B cell (primary cell): ENCODE measurements around the gene ELANE. TPM values are rescaled to one million over a fixed set of nuclear protein-coding genes. Genes with fewer than 3 reads are reported as not detected.

Experiments used
- ATAC-seq: fragments of 200-7000 bp; cut with Tn5 transposase; one replicate; pipeline ENCODE4 v1.10.0; 2021; ENCODE audit warnings: low read depth, mild to moderate bottlenecking, moderate number of reproducible peaks, moderate library complexity
- CTCF ChIA-PET: fragments of 350-600 bp; sonication (Branson Sonifier 250); formaldehyde crosslinking; loops from one replicate; lab custom pipeline; 2021; ENCODE audit warnings: antibody characterized with exemption, inconsistent platforms; lab: Charles Lee
- POLR2A ChIA-PET: fragments of 350-600 bp; sonication (Branson Sonifier 250); formaldehyde crosslinking; loops from one replicate; lab custom pipeline; 2021; ENCODE audit warnings: antibody characterized with exemption; lab: Charles Lee
- DNase-seq: peaks from one replicate; pipeline ENCODE4 v3.0.0; 2013
- H2AFZ ChIP-seq: 2 replicates; pipeline ENCODE4 v1.6.1; 2012; ENCODE audit warnings: mild to moderate bottlenecking, low read depth, low read length; ENCODE audit not compliant: insufficient read depth, poor library complexity, severe bottlenecking
- H3K27ac ChIP-seq, 2 donors: 1 replicate in 1 of 2; 2 replicates in 1 of 2; pipeline ENCODE4 v1.5.1; 2012 to 2013; ENCODE audit warnings: low read length in 2 of 2, mild to moderate bottlenecking in 2 of 2, moderate library complexity in 1 of 2
- H3K27me3 ChIP-seq, 4 experiments: fragments of 200-600 bp in 1 of 4; sonication (generic) in 1 of 4; replicated peaks in 1 of 4; 1 replicate in 2 of 4; 2 replicates in 2 of 4; pipeline versions ENCODE4 v1.6.1 to v1.7.0; 2013 to 2016; ENCODE audit warnings: low read length in 3 of 4, mild to moderate bottlenecking in 2 of 4, mixed read lengths in 1 of 4, moderate library complexity in 1 of 4; ENCODE audit not compliant: insufficient read depth in 4 of 4, control insufficient read depth in 3 of 4; ENCODE audit errors: control extremely low read depth in 1 of 4
- H3K36me3 ChIP-seq, 2 experiments: replicated peaks in 1 of 2; 1 replicate in 1 of 2; 2 replicates in 1 of 2; pipeline versions ENCODE4 v1.6.1 to v1.7.1; 2013; ENCODE audit warnings: low read length in 1 of 2; ENCODE audit not compliant: insufficient read depth in 2 of 2, control insufficient read depth in 1 of 2; ENCODE audit errors: control extremely low read depth in 1 of 2, extremely low read depth in 1 of 2
- H3K4me1 ChIP-seq, 2 donors: fragments of 200-600 bp in 1 of 2; sonication (generic) in 1 of 2; 1 replicate in 1 of 2; 2 replicates in 1 of 2; pipeline versions ENCODE4 v1.5.1 to v1.6.1; 2013 to 2017; ENCODE audit warnings: low read length in 2 of 2; ENCODE audit not compliant: control insufficient read depth in 2 of 2, insufficient read depth in 2 of 2
- H3K4me2 ChIP-seq: replicated peaks from 2 replicates; pipeline ENCODE3; 2012; ENCODE audit warnings: mild to moderate bottlenecking, low read depth, low read length; ENCODE audit not compliant: poor library complexity, severe bottlenecking
- H3K4me3 ChIP-seq, 5 experiments: fragments of 200-600 bp in 1 of 5; sonication (generic) in 1 of 5; 1 replicate in 3 of 5; 2 replicates in 2 of 5; pipeline versions ENCODE4 v1.5.1 to v1.7.0; 2011 to 2016; ENCODE audit warnings: low read length in 4 of 5, mild to moderate bottlenecking in 4 of 5, low read depth in 2 of 5, control low read depth in 1 of 5, moderate library complexity in 1 of 5; ENCODE audit not compliant: insufficient read depth in 1 of 5; ENCODE audit errors: control extremely low read depth in 1 of 5, extremely low read depth in 1 of 5
- H3K79me2 ChIP-seq: fragments of 200-600 bp; sonication (generic); one replicate; pipeline ENCODE4 v1.6.0; 2016; ENCODE audit warnings: low read length; ENCODE audit not compliant: control insufficient read depth, insufficient read depth
- H3K9ac ChIP-seq: fragments of 200-600 bp; sonication (generic); 2 replicates; pipeline ENCODE4 v1.6.1; 2017; ENCODE audit warnings: mild to moderate bottlenecking, low read length, moderate library complexity
- H3K9me3 ChIP-seq, 3 donors: one replicate each; pipeline versions ENCODE4 v1.6.1 to v1.7.1; 2013; ENCODE audit warnings: low read length in 2 of 3; ENCODE audit not compliant: control insufficient read depth in 2 of 3, insufficient read depth in 1 of 3; ENCODE audit errors: control extremely low read depth in 1 of 3
- H4K20me1 ChIP-seq: 2 replicates; pipeline ENCODE4 v1.6.0; 2012; ENCODE audit warnings: mild to moderate bottlenecking, low read length; ENCODE audit not compliant: insufficient read depth, control insufficient read depth, poor library complexity, severe bottlenecking
- H3K27ac Mint-ChIP-seq: one replicate; pipeline ENCODE4 v1.8.0; 2021; ENCODE audit warnings: mixed read lengths
- H3K27me3 Mint-ChIP-seq: one replicate; pipeline ENCODE4 v1.8.0; 2021; ENCODE audit warnings: mixed read lengths
- H3K4me1 Mint-ChIP-seq: one replicate; pipeline ENCODE4 v1.8.0; 2021; ENCODE audit warnings: mixed read lengths
- H3K4me3 Mint-ChIP-seq: one replicate; pipeline ENCODE4 v1.8.0; 2021; ENCODE audit warnings: mixed read lengths
- H3K9me3 Mint-ChIP-seq: one replicate; pipeline ENCODE4 v1.8.0; 2022; ENCODE audit warnings: mixed read lengths; ENCODE audit not compliant: insufficient read depth
- CTCF ChIP-seq: fragments of 200-600 bp; IDR thresholded peaks from one replicate; pipeline ENCODE4 v1.8.0; 2022; ENCODE audit warnings: antibody characterized with exemption, mild to moderate bottlenecking
- EZH2 ChIP-seq: IDR thresholded peaks from 2 replicates; pipeline ENCODE4 v1.6.1; 2012; ENCODE audit warnings: borderline replicate concordance, low read depth, mild to moderate bottlenecking, moderate library complexity, low read length; ENCODE audit not compliant: insufficient read depth, poor library complexity, severe bottlenecking
- WGBS: methylation state at CpG from one replicate; pipeline ENCODE4 v1.1.5; 2013; ENCODE audit warnings: missing lambda C conversion rate; ENCODE audit not compliant: insufficient coverage; 5-methylcytosine and 5-hydroxymethylcytosine counted together
- intact Hi-C: fragments of 100-400 bp; cut with micrococcal nuclease; formaldehyde crosslinking; loops from one replicate; pipeline ENCODE4 v1.10.0; 2022
- polyA plus RNA-seq: library from polyadenylated mRNA; depleted of rRNA; stranded (reverse); fragments of >200 nt; gene quantifications from 2 replicates; pipeline ENCODE4 v1.2.3, GENCODE V29; 2012
- total RNA-seq, 2 donors: library from RNA; stranded (reverse); fragments of 120-200 nt in 1 of 2; gene quantifications; 1 replicate in 1 of 2; 2 replicates in 1 of 2; pipeline versions ENCODE4 v1.2.3 to v1.2.4, GENCODE V29; 2013 to 2022

Gene ELANE
- total and polyA plus RNA-seq, 2 donors (not counting 1 experiment from before 2014, with no cell fraction given): 0.18 TPM; not detected in 1

- Mint-ChIP-seq H3K9me3 (no peaks in the 10 kb centered on the region), H3K4me1 (peaks cover 9% of the 10 kb centered on the region), H3K27ac (no peak overlapping the region), H3K27me3 (no peaks in the 10 kb centered on the region), H3K4me3 (no peak overlapping the region)
- ChIA-PET POLR2A (interaction anchor here (1.5 kb wide), 1 partner anchor 33 kb away, joined by 4 read pairs; no protein-coding TSS in a partner anchor), CTCF (interaction anchor here (0.8 to 2.1 kb wide), 3 partner anchors 12 to 43 kb away, joined by 3 to 6 read pairs (median 3); no protein-coding TSS in a partner anchor)
- DNase-seq (peak; percentile 47), ATAC-seq (no peak)
- peaks cover 0 to 3% (median 0%) of the 10 kb centered on the region in 3 donors for H3K9me3 ChIP-seq
- peaks cover 0 to 17% of the 10 kb centered on the region in 2 experiments for H3K36me3 ChIP-seq
- no peaks in the 10 kb centered on the region for H3K27me3 ChIP-seq
- H3K4me3 ChIP-seq: no peak overlapping the region
- H2AFZ ChIP-seq: no peak overlapping the region
- H3K4me2 ChIP-seq: no peak overlapping the region
- H3K27ac ChIP-seq: no peak overlapping the region
- 95% methylated on average over 23 of the region's 28 CpGs for WGBS
- no peak overlapping the region for H3K9ac ChIP-seq
- peaks cover 9% of the 10 kb centered on the region for H3K79me2 ChIP-seq
- H3K4me1 ChIP-seq: peaks cover 8 to 17% of the 10 kb centered on the region in 2 donors
- TF ChIP-seq EZH2 (no peak), CTCF (no peak)
- H4K20me1 ChIP-seq: peaks cover 19% of the 10 kb centered on the region
- intact Hi-C loops: no loop called here
Observed at GRCh38 chr19:875265-875879, 23.3 kb downstream of the ELANE start.

GRCh38 chr19:876089-876488 is 24.0 kb downstream of the ELANE start:
- no peak for DNase-seq
- peaks cover 13% of the 10 kb centered on the region for H3K79me2 ChIP-seq
- no peaks in the 10 kb centered on the region for H3K27me3 ChIP-seq
- no peak overlapping the region for H3K4me2 ChIP-seq
- ChIA-PET POLR2A (no interaction called here), CTCF (interaction anchor here (0.8 to 2.1 kb wide), 2 partner anchors 12 to 31 kb away, joined by 3 to 6 read pairs; no protein-coding TSS in a partner anchor)
- H3K9ac ChIP-seq: no peak overlapping the region
- WGBS: 96% methylated on average over 17 of the region's 18 CpGs
- TF ChIP-seq CTCF (no peak), EZH2 (no peak)
- H3K4me1 Mint-ChIP-seq: peaks cover 9% of the 10 kb centered on the region
- intact Hi-C loops: no loop called here
- H3K36me3 ChIP-seq: peaks cover 0 to 18% of the 10 kb centered on the region in 2 experiments
- ATAC-seq: no peak
- peaks cover 0 to 3% (median 0%) of the 10 kb centered on the region in 3 donors for H3K9me3 ChIP-seq
- no peak overlapping the region for H2AFZ ChIP-seq
- peaks cover 8 to 17% of the 10 kb centered on the region in 2 donors for H3K4me1 ChIP-seq
- H3K9me3 Mint-ChIP-seq: no peaks in the 10 kb centered on the region
- no peak overlapping the region for H3K4me3 Mint-ChIP-seq
- no peak overlapping the region for H3K27ac ChIP-seq
- no peak overlapping the region for H3K27ac Mint-ChIP-seq
- peaks cover 25% of the 10 kb centered on the region for H4K20me1 ChIP-seq
- H3K4me3 ChIP-seq: no peak overlapping the region
- H3K27me3 Mint-ChIP-seq: no peaks in the 10 kb centered on the region
